CD4-positive, alpha-beta memory T cell (primary cell): ENCODE data around the gene KAT7. TPM values are rescaled to one million over a fixed set of nuclear protein-coding genes. Genes with fewer than 3 reads are reported as not detected.
"Not testable (repeated sequence)": the region's sequence is repeated elsewhere in the genome, so short reads cannot be mapped to it uniquely, and the experiment has no call there.

Source experiments
- CTCF ChIA-PET: fragments of 350-600 bp; sonication (Branson Sonifier 250); formaldehyde crosslinking; loops from one replicate; lab custom pipeline; 2021; ENCODE audit warnings: inconsistent platforms; ENCODE audit not compliant: partially characterized antibody; lab: Charles Lee
- POLR2A ChIA-PET: fragments of 350-600 bp; sonication (Branson Sonifier 250); formaldehyde crosslinking; loops from one replicate; lab custom pipeline; 2021; ENCODE audit not compliant: partially characterized antibody; lab: Charles Lee
- DNase-seq, 5 donors: peaks; one replicate each; pipeline versions ENCODE4 v3.0.0 to v3.0.0-alpha.2; 2020 to 2022; ENCODE audit warnings: mixed read lengths in 1 of 5
- H3K27ac ChIP-seq: one replicate; pipeline ENCODE4 v1.7.0; 2013; ENCODE audit warnings: low read depth, low read length
- H3K27me3 ChIP-seq: 2 replicates; pipeline ENCODE4 v1.7.0; 2013; ENCODE audit warnings: mild to moderate bottlenecking, low read length, moderate library complexity; ENCODE audit not compliant: insufficient read depth
- H3K36me3 ChIP-seq: 2 replicates; pipeline ENCODE4 v1.7.0; 2013; ENCODE audit warnings: mild to moderate bottlenecking, low read length, moderate library complexity; ENCODE audit not compliant: insufficient read depth
- H3K4me1 ChIP-seq: 2 replicates; pipeline ENCODE4 v1.7.0; 2013; ENCODE audit warnings: mild to moderate bottlenecking, low read length, moderate library complexity; ENCODE audit not compliant: insufficient read depth
- H3K4me3 ChIP-seq, 2 donors: one replicate each; pipeline ENCODE4 v1.7.0; 2013; ENCODE audit warnings: low read length in 2 of 2, mild to moderate bottlenecking in 1 of 2
- H3K9me3 ChIP-seq, 2 donors: one replicate each; pipeline ENCODE4 v1.7.0; 2013; ENCODE audit warnings: low read length in 2 of 2, control low read depth in 1 of 2; ENCODE audit not compliant: control insufficient read depth in 1 of 2
- H3K27ac Mint-ChIP-seq, 7 donors: one replicate each; pipeline ENCODE4 v1.8.0; 2020 to 2021; ENCODE audit warnings: mixed read lengths in 7 of 7, mild to moderate bottlenecking in 6 of 7, inconsistent platforms in 3 of 7, moderate library complexity in 3 of 7
- H3K27me3 Mint-ChIP-seq, 2 donors: one replicate each; pipeline ENCODE4 v1.8.0; 2020 to 2021; ENCODE audit warnings: mixed read lengths in 2 of 2
- H3K36me3 Mint-ChIP-seq, 2 donors: one replicate each; pipeline ENCODE4 v1.8.0; 2020 to 2021; ENCODE audit warnings: mixed read lengths in 2 of 2, inconsistent platforms in 1 of 2, mild to moderate bottlenecking in 1 of 2
- H3K4me1 Mint-ChIP-seq, 4 donors: one replicate each; pipeline ENCODE4 v1.8.0; 2020 to 2021; ENCODE audit warnings: mixed read lengths in 4 of 4, mild to moderate bottlenecking in 1 of 4
- H3K4me3 Mint-ChIP-seq, 8 donors: one replicate each; pipeline ENCODE4 v1.8.0; 2020 to 2021; ENCODE audit warnings: mixed read lengths in 8 of 8, mild to moderate bottlenecking in 7 of 8, moderate library complexity in 6 of 8, inconsistent platforms in 3 of 8
- H3K9me3 Mint-ChIP-seq, 8 donors: one replicate each; pipeline ENCODE4 v1.8.0; 2020 to 2021; ENCODE audit warnings: mixed read lengths in 8 of 8, mild to moderate bottlenecking in 5 of 8, inconsistent platforms in 3 of 8, moderate library complexity in 1 of 8
- intact Hi-C: fragments of 100-400 bp; cut with micrococcal nuclease; formaldehyde crosslinking; loops from one replicate; pipeline ENCODE4 v1.15.1; 2023
- polyA plus RNA-seq, 2 donors: library from polyadenylated mRNA; unstranded; fragments of 300-500 nt; fragmentation: Illumina TruSeq; gene quantifications; one replicate each; pipeline ENCODE4 v1.2.3, GENCODE V29; 2021
- total RNA-seq, 2 experiments: library from RNA; stranded (reverse); gene quantifications; one replicate each; pipeline ENCODE4 v1.2.3, GENCODE V29; 2021

Gene KAT7
- total and polyA plus RNA-seq, 4 experiments from 2014 or later = 37.6 to 120 (median 85.1) TPM

GRCh38 chr17:49821916-49822315 lies 33.4 kb downstream of the KAT7 start:
- Histone ChIP-seq H3K4me1 (peaks cover 50% of the 10 kb centered on the region), H3K4me3 (no peak overlapping the region), H3K36me3 (peaks cover 59% of the 10 kb centered on the region), H3K27me3 (no peaks in the 10 kb centered on the region), H3K9me3 (no peaks in the 10 kb centered on the region), H3K27ac (no peak overlapping the region)
- peaks cover 60 to 76% of the 10 kb centered on the region in 2 donors for H3K36me3 Mint-ChIP-seq
- ChIA-PET CTCF (interaction anchor here (1.0 to 1.4 kb wide), 4 partner anchors 12 to 175 kb away, joined by 3 to 7 read pairs (median 3); no protein-coding TSS in a partner anchor), POLR2A (interaction anchor here (0.6 kb wide), 1 partner anchor 106 kb away, joined by 3 read pairs; no protein-coding TSS in a partner anchor)
- intact Hi-C loops = no loop called here
- DNase-seq = no peak
- peaks cover 0 to 1% (median 0%) of the 10 kb centered on the region in 8 donors for H3K9me3 Mint-ChIP-seq
- no peaks in the 10 kb centered on the region for H3K27me3 Mint-ChIP-seq
- H3K4me3 Mint-ChIP-seq = no peak overlapping the region
- H3K27ac Mint-ChIP-seq = peak overlapping the region in 2 of 7 donors; percentile 86 to 89
- H3K4me1 Mint-ChIP-seq = peaks cover 30 to 48% (median 39%) of the 10 kb centered on the region in 4 donors

- no peaks in the 10 kb centered on the region for H3K27me3 ChIP-seq
- intact Hi-C loops = no loop called here
- Mint-ChIP-seq H3K27me3 (no peaks in the 10 kb centered on the region), H3K4me1 (peaks cover 22 to 39% (median 32%) of the 10 kb centered on the region in 4 donors), H3K27ac (peak overlapping the region in 2 of 7 donors; percentile 19 to 43), H3K9me3 (peaks cover 0 to 1% (median 0%) of the 10 kb centered on the region in 8 donors), H3K36me3 (peaks cover 64 to 78% of the 10 kb centered on the region in 2 donors), H3K4me3 (peak overlapping the region in 2 of 8 donors; percentile 10 to 43)
- H3K4me3 ChIP-seq = no peak overlapping the region
- no peak overlapping the region for H3K27ac ChIP-seq
- DNase-seq = no peak
- H3K36me3 ChIP-seq = peaks cover 67% of the 10 kb centered on the region
- no peaks in the 10 kb centered on the region for H3K9me3 ChIP-seq
- POLR2A ChIA-PET = interaction anchor here (0.7 kb wide), 1 partner anchor 10 kb away, joined by 3 read pairs; no protein-coding TSS in a partner anchor
- H3K4me1 ChIP-seq = peaks cover 41% of the 10 kb centered on the region
- CTCF ChIA-PET = interaction anchor here (1.1 to 1.2 kb wide), 2 partner anchors 11 to 27 kb away, joined by 3 to 7 read pairs; no protein-coding TSS in a partner anchor
These were observed 34.3 kb downstream of the KAT7 start for GRCh38 chr17:49822829-49823228.

GRCh38 chr17:49823614-49824013 lies 35.1 kb downstream of the KAT7 start:
- peak overlapping the region in 1 of 7 donors; percentile 47 for H3K27ac Mint-ChIP-seq
- Histone ChIP-seq H3K27ac (no peak overlapping the region), H3K36me3 (peaks cover 72% of the 10 kb centered on the region), H3K4me3 (no peak overlapping the region), H3K27me3 (no peaks in the 10 kb centered on the region), H3K9me3 (no peaks in the 10 kb centered on the region), H3K4me1 (peaks cover 33% of the 10 kb centered on the region)
- peaks cover 17 to 31% (median 24%) of the 10 kb centered on the region in 4 donors for H3K4me1 Mint-ChIP-seq
- peaks cover 70 to 79% of the 10 kb centered on the region in 2 donors for H3K36me3 Mint-ChIP-seq
- ChIA-PET CTCF (no interaction called here), POLR2A (no interaction called here)
- H3K4me3 Mint-ChIP-seq = no peak overlapping the region
- DNase-seq = no peak
- H3K27me3 Mint-ChIP-seq = no peaks in the 10 kb centered on the region
- peaks cover 0 to 1% (median 0%) of the 10 kb centered on the region in 8 donors for H3K9me3 Mint-ChIP-seq
- intact Hi-C loops = no loop called here

GRCh38 chr17:49825645-49826044 lies 37.2 kb downstream of the KAT7 start:
- peaks cover 86% of the 10 kb centered on the region for H3K36me3 ChIP-seq
- ChIA-PET CTCF (no interaction called here), POLR2A (no interaction called here)
- no peak for DNase-seq
- H3K4me1 Mint-ChIP-seq = peaks cover 8 to 12% (median 10%) of the 10 kb centered on the region in 4 donors
- no peak overlapping the region for H3K4me3 Mint-ChIP-seq
- H3K4me3 ChIP-seq = no peak overlapping the region
- no peaks in the 10 kb centered on the region for H3K27me3 ChIP-seq
- H3K4me1 ChIP-seq = peaks cover 13% of the 10 kb centered on the region
- no peaks in the 10 kb centered on the region for H3K9me3 Mint-ChIP-seq
- intact Hi-C loops = no loop called here
- H3K9me3 ChIP-seq = no peaks in the 10 kb centered on the region
- no peak overlapping the region for H3K27ac ChIP-seq
- peaks cover 74 to 89% of the 10 kb centered on the region in 2 donors for H3K36me3 Mint-ChIP-seq
- no peaks in the 10 kb centered on the region for H3K27me3 Mint-ChIP-seq
- no peak overlapping the region for H3K27ac Mint-ChIP-seq

GRCh38 chr17:49828325-49828724 lies 39.8 kb downstream of the KAT7 start:
- H3K4me3 ChIP-seq, intact Hi-C loops, H3K4me1 ChIP-seq, H3K27ac ChIP-seq, H3K9me3 ChIP-seq, H3K4me3 Mint-ChIP-seq, H3K9me3 Mint-ChIP-seq, H3K27me3 ChIP-seq, POLR2A ChIA-PET, DNase-seq, H3K4me1 Mint-ChIP-seq, H3K27me3 Mint-ChIP-seq: not testable (repeated sequence)
- H3K36me3 ChIP-seq = peaks cover 63% of the 10 kb centered on the region
- H3K36me3 Mint-ChIP-seq = peaks cover 55 to 87% of the 10 kb centered on the region in 2 donors
- H3K27ac Mint-ChIP-seq = peak overlapping the region in 3 of 7 donors; percentile 30 to 81 (median 39)
- CTCF ChIA-PET = interaction anchor here (1.5 kb wide), 1 partner anchor 168 kb away, joined by 3 read pairs; no protein-coding TSS in a partner anchor

GRCh38 chr17:49829026-49829425 lies 40.5 kb downstream of the KAT7 start:
- Mint-ChIP-seq H3K27ac (no peak overlapping the region), H3K36me3 (peaks cover 55 to 86% of the 10 kb centered on the region in 2 donors), H3K4me1 (no peaks in the 10 kb centered on the region), H3K9me3 (no peaks in the 10 kb centered on the region), H3K27me3 (no peaks in the 10 kb centered on the region), H3K4me3 (no peak overlapping the region)
- Histone ChIP-seq H3K9me3 (no peaks in the 10 kb centered on the region), H3K27me3 (no peaks in the 10 kb centered on the region), H3K27ac (no peak overlapping the region), H3K4me3 (no peak overlapping the region), H3K36me3 (peaks cover 61% of the 10 kb centered on the region), H3K4me1 (no peaks in the 10 kb centered on the region)
- ChIA-PET CTCF (interaction anchor here (1.5 kb wide), 1 partner anchor 168 kb away, joined by 3 read pairs; no protein-coding TSS in a partner anchor), POLR2A (interaction anchor here (0.8 to 1.6 kb wide), 2 partner anchors 9 to 17 kb away, joined by 3 to 5 read pairs; no protein-coding TSS in a partner anchor)
- intact Hi-C loops = no loop called here
- DNase-seq = no peak

- Mint-ChIP-seq H3K4me3 (no peak overlapping the region), H3K36me3 (peaks cover 57 to 85% of the 10 kb centered on the region in 2 donors), H3K27ac (peak overlapping the region in 1 of 7 donors; percentile 37), H3K27me3 (no peaks in the 10 kb centered on the region), H3K4me1 (peaks cover 0 to 4% (median 2%) of the 10 kb centered on the region in 4 donors), H3K9me3 (no peaks in the 10 kb centered on the region)
- ChIA-PET POLR2A (interaction anchor here (1.3 to 1.9 kb wide), 3 partner anchors 13 to 15 kb away, joined by 3 to 6 read pairs (median 3); no protein-coding TSS in a partner anchor), CTCF (interaction anchor here (1.0 to 1.2 kb wide), 2 partner anchors 166 to 273 kb away, joined by 3 read pairs; no protein-coding TSS in a partner anchor)
- Histone ChIP-seq H3K4me1 (no peaks in the 10 kb centered on the region), H3K9me3 (no peaks in the 10 kb centered on the region), H3K4me3 (no peak overlapping the region), H3K36me3 (peaks cover 55% of the 10 kb centered on the region), H3K27me3 (no peaks in the 10 kb centered on the region), H3K27ac (no peak overlapping the region)
- no peak for DNase-seq
- intact Hi-C loops = no loop called here
These were observed 42.1 kb downstream of the KAT7 start for GRCh38 chr17:49830605-49831004.
